Suppressor macrophage treated with lipopolysaccharide for 1 hour (primary cell): Measurements from ENCODE around the gene UNC5B.

ENCODE experiments used
- DNase-seq, 3 donors: peaks; one replicate each; pipeline ENCODE4 v3.0.0-alpha.2; 2020 to 2022

The UNC5B gene

DNA sequence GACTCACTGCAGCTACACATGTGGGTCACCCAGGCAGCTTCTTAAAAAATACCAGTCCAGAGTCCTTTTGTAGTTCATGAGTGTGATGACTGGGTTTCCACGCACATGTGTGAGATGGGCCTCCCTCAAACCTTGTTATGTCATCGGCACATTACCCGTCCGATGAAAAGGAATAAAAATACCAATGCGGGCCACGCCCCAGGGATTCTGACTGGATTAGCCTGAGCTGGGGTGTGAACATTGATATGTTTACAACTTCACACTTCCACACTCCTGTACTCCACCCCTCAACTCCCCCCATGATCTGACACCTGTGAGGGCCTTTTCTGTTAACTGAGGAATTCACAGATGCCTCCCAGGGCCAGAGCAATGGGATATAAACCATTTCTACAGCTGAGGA lies 112.9 kb downstream of the UNC5B start:
- DNase-seq, result no peak

DNA sequence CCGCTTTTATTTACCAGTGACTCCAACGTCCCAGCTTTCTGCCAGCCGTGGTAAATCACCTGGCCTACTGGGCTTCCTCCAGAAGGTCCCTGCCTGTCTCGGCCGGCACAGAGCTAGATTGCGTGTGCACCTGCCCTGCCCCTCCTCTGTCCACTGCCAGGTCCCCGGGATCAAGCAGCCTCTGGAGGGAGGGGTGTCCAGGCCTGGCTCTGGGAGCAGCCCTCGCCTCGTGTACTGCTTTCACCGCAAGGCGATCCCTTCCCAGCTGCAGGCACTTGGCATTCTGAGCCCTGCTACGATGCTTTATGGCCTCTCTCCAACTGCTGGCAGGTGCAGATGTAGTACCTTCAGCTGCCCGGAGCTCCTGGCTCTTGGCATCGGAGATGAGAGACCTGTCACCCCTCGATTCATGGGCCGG lies 114.1 kb downstream of the UNC5B start:
- DNase-seq, result no peak

DNA sequence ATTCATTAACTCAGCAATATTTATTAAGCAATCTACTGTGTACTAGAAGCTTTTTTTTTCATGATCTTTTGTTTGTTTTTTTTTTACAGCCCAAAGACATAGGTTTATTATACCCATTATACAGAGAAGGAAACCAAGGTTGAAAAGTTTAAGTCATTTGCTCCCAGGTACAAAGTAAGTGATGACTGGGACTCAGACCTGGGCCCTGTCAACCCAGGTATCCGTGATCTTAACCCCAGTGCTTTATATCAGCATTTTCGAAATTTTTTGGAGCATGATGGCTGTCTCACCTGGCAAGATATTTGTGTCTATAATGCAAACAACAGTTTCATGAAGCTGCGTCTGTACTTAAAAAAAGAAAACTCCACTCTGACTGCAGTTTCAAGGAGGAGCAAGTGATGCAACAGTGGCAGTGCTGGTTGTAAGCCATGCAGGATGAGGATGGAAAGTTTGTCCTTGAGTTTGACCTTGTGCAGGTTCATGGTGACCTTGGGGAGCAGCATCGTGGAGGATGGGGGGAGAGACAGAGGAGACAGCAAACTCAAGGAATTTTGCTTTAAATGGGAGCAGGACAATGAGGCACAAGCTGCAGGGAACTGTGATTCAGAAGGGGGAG lies 118.5 kb downstream of the UNC5B start:
- no peak for DNase-seq

DNA sequence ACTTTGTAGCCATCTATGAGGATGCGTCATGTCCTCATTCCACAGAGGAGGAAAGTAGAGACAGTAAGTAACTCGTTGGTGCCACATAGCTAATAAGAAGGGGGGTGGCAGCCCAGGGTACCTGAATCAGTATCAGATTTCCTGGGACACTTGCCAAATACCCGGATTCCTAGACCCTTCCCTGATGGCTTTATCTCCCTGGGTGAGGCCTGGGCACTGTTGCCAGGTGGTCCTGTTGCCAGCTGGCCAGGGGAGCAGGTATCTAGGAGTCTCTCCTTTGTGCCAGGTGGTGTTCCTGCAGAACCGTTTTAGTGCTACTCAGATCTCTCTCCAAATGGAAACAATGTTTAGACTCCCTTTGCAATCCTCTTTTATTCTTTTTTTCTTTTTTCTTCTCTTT lies 119.4 kb downstream of the UNC5B start:
- no peak for DNase-seq

DNA sequence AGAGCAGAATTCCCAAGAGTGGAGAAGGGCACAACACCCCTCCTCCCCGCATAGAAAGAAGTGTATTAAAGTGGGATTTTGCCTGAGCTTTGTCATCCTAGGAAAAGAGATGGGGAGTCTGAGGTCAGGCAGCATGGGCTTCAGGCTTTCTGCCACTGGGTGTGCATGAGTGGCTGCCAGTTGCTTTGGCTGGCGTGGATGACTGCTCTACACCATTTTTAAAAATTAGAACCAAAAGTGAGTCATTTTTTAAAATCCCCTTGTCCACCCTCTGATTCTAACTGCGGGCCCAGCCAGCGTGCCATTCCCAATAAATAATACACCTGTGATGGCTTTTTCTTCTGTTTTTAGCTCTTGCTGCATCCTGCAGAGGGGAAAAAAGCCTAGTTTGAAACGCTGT lies 120.1 kb downstream of the UNC5B start:
- DNase-seq, result peak; percentile 30 to 44 (median 39)

DNA sequence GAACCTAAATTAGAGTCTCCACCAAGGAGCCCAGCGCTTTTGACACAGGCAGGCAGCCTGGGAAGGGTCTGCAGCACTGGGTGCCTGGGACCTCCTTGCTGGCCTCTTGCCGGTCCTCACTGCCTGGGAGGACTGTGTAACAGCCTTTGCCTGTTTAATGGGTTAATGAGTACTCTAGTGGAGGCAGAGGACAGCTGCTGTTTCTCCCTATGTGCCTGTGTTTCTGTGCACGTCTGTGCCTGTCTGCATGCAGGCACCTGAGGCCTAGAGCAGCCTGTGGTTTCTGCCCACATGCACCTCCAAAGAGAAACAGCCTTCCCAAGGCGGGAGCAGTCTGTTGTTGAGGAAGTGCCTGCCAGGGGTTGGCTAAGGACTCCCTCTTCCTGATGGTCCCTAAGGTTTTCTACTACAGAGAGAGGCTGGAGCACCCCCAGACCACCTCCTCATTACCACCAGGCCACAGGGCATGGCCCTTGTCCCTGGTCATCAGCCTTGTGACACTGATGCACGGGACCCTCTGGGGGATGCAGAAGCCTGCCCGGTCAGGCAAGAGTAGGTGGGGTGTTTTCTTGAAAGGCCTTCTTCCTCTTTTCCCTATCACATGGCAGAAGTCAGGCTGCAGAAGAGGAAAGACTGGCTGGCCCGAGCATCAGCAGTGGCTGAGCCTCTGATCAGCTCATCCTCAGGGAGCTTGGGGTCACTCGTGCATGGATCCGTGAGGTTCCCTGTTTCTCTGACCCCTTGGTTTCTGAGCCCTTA lies 120.9 kb downstream of the UNC5B start:
- peak; percentile 89 to 91 (median 90) for DNase-seq

DNA sequence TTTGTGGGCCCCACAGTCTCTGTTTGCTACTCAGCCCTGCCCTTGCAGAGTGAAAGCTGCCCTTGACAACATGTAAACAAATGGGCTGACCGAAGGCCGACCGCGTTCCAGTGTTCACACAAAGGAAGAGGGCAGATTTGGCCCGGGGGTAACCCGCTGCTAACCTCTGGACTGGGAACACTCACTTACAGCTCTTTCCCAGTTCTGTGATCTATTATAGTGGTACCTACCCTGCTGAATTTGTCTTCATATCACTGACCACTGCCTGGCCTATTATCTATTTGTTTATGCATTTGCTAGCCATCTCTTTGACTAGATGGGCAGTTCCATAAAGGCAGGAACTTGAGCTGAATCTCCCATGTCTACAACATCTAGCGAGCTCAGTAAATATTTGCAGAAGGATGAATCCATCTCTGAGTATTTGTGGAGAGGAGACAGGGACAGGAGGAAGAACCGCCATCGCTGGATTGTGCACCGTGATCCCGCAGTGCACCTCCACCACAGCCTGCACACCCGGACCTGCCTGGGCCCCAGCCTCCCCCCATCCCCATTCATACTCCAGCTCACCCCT lies 121.9 kb downstream of the UNC5B start:
- no peak for DNase-seq

DNA sequence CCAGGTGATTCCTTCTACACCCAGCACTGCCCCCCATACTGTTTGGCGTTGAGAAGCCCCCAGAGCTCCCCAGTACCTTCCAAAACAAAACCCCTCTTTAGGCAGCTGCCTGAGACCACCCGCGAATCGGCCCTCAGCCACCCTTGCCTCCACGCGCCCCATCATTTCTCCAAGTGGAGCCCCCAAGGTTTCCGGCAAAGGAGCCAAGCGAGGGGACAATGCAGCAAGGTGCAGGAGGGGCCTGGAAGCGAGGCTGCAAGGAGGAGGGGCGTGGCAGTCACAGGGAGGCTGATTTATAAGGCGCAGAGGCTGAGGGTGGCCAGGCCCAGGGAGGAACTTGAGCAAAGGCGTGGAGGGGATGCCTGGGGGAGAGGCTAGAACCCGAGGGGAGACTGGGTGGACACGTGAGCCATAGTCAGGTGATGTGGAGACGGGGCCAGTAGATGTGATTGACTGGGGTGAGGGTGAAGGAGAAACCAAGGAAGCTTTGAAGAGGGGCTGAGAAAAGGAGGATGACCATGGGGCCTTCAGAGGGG lies 122.9 kb downstream of the UNC5B start:
- no peak for DNase-seq

DNA sequence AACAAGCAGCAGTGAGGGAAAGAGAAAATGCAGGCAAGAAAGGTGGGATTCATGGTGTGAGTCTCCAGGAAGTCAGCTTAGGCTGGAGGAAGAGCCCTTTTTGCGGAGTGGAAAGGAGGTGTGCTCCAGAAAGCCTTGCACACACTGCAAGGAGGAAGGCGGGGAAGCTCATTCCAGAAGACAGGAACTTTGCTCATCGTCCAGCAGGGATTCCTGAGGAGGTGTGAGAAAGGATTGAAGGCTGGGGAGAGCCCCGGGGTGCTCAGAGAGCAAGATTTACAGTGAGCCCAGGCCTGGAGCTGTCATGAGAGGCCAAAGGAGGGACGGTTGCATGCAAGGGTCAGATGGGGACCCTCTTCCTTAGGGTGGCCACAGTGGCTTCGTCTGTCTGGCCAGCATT lies 124.3 kb downstream of the UNC5B start:
- DNase-seq, result no peak

DNA sequence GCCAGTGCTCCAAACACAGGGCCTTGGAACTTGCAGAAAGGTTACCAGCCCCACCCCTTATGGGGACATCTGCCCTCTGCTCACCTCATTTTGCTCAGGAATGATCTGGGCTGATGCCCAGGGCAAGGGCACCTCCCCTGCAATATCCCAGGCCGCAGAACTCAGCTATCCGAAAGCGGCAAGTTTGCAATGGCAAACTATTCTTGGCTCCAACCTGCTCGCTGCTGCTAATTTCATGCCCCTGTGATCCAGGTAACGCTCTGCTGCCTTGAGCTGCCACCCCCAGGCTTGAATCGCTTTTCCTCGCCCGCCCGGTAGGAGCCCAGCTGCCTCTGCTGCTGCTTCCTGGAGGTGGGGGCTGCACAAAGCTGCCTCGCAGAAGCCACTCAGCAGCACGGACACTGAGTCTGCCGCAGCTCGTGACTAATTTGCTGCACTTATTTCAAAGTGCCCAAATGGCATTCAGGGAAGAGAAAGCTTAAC lies 124.9 kb downstream of the UNC5B start:
- DNase-seq, result no peak

DNA sequence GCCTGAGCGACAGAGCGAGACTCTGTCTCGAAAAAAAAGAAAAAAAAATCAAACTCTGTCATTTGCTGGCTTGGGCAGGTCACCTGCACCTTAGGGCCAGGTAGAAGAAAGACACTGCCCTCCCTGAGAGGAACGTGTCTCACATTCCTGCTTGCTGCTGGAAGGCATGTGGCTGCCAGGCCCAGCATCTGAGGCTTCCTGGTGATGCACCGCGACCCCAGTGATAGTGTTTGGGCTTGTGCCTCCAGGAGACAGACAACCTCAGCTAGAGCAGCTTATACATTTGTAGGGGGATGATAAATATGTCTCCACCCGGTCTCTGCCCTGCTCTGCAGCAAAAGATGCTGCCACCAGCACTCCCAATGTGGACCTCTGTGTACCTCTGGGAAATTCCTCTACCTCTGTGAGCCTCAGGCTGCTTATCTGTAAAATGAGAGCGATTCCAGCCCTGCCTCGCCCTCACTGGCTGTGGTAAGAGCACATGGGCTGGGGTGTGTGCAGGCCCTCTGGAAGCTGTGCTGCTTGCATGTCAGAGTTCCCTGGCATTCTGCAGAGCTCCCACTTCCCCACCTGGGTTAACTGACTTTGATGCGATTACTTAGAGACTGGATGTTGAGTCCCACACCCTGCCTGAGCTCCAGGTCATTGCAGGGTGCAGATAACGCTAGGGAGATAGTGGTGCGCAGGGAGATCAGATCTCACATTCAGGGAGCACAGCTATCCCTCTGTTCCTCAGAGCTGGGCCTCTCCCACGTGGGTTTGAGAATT lies 126.5 kb downstream of the UNC5B start:
- DNase-seq, result no peak

DNA sequence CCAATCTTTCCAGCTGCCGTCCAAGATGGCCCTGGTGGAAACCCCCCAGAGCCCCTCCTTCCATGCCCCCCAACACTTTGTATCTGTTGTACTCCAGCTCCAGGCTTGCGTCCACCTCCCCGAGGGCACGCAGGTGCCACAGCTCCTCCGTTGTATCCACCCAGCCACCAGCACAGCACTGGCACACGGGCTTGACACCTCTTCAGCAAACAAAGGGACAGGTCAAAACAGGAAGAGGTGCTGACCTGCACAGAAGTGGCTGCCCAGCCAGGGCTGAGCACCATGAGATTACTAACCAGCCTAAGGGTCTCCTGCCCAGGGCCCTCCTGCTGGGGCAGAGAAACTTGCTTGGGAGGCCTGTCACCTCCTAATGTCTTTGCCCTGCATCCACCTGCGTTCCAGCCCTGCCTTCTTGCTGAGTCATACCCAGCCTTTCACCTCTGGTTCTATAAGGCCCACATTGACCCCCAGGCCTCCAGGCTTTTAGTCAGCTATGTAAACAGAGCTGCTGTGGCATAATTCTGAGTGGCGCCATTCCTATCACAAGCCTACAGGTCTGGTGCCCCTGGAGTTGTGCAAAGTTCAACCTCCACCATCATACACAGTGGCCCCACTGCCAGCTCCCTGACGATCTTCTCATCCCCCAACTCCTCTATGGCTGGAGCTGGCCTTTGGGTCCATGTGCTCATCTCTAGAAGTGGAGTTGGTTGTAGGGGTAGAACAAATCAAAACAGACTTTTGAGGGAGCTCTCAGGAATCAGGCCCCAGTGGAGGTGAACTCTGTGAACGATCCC lies 127.6 kb downstream of the UNC5B start:
- DNase-seq, result no peak

DNA sequence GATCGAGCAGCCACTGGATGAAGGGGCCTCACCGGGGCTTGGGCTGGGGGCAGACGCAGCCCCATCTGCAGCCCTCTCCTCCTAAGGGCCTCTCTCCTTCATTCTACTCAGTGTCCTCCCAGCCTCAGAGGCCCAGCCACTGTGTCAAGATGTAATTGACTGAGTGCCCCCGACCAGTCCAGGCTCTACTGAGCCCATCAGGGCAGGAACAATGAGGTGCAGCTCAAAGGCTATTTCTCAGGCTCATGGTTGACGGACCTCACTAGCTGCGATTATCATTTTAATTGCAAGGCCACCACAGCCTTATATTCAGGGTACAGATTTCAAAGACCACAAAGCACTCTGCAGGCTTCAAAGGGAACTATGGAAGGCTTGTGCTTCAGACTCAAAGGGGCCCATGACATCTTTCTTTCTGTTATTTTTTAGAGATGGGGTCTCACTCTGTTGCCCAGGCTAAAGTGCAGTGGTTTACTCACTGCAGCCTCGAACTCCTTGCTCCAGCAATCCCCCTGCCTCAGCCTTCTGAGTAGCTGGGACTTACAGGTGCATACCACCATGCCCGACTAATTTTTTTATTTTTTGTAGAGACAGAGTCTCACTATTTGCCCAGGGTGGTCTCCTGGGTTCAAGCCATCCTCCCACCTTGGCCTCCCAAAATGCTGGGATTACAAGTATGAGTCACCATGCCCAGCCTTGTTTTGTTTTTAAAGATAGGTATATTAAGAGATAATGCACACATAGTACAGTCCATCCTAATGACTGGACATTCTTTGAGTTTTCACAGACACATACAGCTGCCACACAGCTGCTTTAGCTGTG lies 130.4 kb downstream of the UNC5B start:
- no peak for DNase-seq

DNA sequence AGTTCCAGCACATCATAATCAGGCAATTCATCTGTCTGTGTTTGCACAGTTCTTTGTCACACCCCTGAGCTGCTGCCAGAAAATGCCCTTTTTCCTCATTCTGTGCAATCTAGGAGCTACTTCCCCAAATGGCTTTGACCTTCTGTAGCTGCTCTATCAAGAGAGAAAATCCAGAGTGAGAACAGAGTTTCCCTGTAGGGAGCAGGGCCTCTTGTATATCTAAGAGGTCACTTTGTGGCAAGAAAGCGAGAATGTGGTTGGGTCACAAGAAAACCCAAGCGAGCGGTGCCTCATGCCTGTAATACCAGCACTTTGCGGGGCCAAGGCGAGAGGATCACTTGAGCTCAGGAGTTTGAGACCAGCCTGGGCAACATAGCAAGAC lies 131.0 kb downstream of the UNC5B start:
- peak; percentile 88 to 94 (median 93) for DNase-seq

DNA sequence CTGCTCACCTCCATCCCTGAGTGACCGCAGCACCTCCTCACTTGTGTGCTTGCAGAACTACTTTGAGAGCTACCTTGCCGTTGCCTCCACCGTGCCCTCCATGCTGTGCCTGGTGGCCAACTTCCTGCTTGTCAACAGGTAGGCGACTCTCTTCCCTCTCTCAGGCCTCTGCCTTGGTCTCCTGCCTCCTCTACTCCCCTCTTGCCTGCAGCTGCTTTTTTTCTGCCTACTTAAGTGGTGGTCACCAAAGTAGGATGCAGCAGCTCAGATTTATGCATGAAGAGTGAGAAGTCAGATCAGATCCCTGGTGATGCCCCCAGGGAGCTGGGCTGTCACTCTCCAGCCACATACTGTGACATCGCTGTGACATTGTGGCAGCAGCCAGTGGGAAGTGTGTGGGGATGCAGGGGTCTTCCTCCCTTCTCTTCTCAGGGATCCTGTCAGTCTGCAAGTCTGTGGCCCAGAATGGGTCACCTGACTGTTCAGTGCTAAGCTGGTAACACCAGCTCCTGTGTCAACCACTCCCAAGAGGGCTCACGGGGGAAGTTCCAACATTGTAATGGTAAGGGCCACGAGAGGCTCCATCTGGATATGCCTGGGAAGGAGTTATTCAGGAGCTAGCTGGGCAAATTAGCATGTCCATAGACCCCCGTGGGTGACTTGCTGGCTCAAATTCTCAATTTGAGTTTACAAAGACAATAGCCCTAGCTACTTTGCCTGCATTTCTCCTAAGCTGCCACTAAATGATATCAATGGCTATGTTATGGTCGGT lies 132.0 kb downstream of the UNC5B start:
- no peak for DNase-seq

DNA sequence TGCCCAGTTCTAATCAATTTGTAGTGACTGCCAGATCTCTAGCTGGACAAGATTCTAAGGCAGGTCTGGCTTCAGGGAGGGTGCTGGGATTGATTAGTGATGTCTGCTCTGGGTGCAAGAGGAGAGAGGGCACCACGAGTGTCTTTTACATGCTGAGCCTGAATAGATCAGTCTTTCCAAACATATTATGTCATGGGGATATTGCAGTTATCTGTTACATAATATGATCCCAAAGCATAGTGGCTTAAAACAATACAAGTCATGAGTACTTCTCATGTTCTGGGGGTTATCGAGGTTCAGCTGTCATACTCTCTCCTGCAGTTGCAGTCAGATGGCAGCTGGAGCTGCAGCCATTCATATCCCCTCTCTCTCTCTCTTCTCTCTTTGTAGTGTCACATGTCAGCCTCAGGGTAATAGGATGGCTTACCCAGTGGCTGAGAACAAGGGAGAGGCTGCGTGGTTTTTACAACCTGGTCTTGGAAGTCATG lies 132.7 kb downstream of the UNC5B start:
- peak; percentile 46 to 61 (median 56) for DNase-seq

DNA sequence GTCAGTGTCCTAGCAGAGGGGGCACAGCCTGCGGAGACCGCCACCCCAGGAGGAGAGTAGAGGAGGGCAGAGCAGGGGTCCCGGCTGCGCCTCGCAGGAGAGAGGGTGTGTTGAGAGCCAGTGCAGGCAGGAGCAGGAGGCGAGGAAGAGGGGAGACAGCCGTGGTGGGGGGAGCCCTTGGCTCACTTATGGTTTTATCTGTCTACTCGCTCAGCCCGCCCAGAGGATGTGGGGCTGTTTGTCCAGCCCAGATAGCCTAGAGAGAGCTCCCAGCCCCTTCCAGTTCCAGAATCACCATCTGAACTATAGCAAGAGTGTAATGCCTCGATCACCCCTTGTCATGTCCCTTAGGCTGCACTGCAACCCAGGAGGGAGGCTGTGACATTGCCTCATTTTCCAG lies 133.3 kb downstream of the UNC5B start:
- no peak for DNase-seq

DNA sequence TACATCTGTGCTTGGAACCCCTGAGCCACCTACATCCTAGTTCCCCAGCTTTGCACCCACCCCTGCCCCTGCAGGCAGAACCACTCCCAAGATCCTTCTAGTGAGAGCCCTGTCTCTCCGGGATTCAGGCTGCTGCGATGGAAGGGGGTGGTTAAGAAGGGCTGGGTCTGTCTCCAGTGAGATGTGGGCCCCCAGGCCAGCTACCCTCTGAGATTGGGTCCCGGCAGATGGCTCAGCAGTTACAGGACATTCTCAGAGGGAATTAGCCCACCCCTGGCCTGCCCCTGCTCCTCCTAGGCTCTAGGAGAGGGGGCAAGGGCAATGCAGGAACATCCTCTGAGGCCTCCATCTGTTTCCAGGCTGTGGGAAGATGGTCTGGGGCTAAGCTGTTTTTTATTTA lies 134.4 kb downstream of the UNC5B start:
- DNase-seq, result no peak

DNA sequence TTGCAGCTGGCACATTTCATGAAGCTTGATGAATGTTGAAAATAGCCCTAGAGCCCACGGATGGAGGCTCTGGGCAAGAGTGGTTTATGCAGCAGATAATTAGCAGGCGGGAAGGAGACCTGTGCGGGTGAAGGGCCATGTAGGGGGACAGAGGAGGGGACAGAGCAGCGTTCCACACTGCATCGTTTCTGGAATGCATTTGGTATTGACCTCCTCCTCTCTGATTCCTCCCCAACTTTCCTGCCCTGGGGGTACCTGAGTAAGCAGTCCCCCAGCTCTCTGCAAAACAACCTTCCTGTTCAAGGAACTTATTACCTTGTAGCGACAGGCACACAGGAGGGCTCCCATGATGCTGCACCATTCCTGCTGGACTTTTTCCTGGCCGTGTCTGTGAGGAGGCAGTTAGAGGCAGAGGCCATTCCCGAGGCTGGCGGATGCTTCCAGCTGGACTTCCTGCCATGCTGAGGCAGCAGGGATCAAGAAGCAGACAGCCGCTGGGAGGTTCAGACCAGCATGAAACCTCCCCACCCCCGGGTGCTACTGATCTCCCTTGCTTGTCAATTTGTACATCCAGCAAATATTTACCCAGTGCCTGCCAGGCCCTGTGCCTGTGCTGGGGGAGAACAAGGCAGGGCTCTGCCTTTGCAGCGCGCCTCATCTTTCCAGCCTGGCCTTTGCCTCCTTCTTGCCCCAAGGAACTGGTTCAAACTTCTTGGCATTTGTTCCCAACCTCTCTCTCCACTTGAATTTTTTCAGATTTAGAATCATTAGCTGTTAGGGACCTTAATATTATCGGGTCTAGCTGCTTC lies 135.4 kb downstream of the UNC5B start:
- no peak for DNase-seq

DNA sequence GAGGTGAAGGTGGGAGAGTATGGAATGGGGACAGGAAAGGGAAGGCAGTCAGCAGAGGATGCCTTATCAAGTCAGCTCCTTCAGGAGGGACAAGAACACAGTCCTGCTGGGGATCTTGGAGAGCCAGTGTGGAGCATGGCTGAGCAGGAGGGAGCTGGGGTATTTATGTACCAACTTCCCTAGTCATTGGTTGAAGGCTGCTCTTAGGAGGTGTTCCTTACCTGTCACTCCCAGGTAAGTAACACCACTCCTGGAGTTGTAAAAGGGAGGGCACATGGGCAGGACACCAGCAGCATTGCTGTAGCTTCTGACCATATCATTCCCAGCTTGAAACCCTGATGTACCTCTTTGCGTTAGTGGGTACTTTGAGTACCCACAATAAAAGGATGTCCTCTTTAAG lies 136.5 kb downstream of the UNC5B start:
- no peak for DNase-seq
